HG03469 (cell line): Measurements from ENCODE around the gene BICDL2.
"Not testable (repeated sequence)": the region's sequence is repeated elsewhere in the genome, so short reads cannot be mapped to it uniquely, and the experiment has no call there.

Experiments used
- ATAC-seq: cut with Tn5 transposase; IDR thresholded peaks from one replicate; pipeline ENCODE4 v1.9.1; 2021; ENCODE audit warnings: mild to moderate bottlenecking, moderate library complexity, moderate number of reproducible peaks; ENCODE audit not compliant: unreplicated experiment

Gene BICDL2

DNA sequence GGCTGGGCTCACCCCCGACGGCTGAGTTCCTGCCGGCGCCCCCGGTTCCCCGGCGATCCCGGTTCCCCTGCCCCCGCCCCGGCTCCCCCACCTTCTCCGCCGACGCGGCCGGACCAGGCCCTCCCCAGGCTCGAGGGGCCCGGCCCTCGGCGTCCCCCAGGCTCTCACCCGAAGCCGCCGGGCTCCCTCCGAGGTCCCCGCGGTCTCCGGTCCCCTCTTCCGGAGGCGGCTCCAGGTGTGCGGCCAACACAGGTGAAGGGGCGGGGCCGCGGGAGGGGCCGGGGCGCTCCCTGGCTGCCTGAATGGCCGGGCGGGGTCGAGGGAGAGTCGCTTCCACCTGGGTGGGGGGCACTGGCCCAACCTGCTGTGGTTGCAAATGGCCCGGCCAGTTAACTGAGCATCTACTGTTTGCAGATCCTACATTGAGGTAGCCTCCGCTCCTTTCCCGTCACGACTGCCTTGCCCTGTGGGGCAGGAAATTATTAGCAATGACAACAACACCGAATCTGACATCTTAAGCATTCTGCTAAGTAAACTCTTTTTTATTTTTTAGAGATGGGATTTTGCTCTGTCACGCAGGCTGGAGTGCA is at the start of gene BICDL2:
Gene BICDL2, minus strand, starts transcription at position 219 of the 590 bp plus-strand sequence. CDS start 1,448 bp downstream, outside the sequence.
- no peak for ATAC-seq

DNA sequence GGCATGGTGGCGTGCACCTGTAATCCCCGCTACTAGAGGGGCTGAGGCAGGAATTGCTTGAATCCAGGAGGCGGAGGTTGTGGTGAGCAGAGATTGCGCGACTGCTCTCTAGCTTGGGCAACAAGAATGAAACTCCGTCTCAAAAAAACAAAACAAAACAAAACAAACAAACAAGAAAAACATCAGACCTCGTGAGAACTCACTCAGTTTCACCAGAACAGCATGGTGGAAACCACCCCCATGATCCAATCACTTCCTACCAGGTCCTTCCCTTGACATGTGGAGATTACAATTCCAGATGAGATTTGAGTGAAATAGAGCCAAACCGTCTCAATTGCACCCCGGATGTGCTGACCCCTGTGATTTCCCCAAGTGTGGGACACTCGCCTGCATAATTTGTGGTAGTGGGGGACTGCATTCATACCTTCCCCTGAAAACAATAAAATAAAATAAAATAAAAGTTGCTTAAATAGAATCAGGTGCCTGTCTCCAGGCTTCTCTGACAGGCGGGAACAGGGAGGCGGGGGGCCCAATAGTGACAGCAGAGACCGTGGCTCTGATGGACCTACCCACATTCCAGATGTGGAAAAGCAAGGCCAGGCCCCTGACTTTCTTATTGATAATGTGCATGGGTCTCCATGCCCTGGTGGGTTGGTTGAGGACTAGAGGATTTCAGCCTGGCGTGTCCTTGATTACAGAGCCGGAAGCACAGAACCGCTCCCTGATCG is 49.3 kb upstream of the BICDL2 start:
- no peak for ATAC-seq

DNA sequence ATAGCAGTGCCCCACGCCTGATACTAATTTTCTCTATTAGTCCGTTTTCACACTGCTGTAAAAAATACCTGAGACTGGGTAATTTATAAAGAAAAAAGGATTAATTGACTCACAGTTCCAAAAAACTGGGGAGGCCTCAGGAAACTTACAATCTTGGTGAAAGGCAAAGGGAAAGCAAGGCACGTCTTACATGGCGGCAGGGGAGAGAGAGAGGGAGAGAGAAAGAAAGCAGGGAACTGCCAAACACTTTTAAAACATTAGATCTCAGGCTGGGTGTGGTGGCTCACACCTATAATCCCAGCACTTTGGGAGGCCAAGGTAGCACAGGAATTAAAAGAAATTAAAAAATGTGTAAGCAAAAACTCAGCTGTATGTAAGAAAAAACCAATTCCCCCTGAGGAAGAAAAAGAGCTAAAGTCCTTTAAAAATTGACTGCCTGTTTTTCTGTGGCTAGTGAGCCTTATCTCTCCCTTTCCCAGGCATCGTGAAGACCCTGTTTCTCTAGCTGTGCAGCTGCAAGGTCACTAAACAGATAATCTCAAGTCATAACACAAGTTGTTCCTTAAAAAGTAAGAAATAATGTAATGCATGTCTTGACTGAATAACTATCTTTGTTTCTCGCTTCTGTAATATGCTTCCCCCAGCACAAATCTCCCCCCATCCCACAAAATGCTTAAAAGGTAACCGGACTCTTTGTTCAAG is 48.4 kb upstream of the BICDL2 start:
- ATAC-seq: no peak

GRCh38 chr16:3084491-3084890 is 47.7 kb upstream of the BICDL2 start:
- ATAC-seq: no peak

DNA sequence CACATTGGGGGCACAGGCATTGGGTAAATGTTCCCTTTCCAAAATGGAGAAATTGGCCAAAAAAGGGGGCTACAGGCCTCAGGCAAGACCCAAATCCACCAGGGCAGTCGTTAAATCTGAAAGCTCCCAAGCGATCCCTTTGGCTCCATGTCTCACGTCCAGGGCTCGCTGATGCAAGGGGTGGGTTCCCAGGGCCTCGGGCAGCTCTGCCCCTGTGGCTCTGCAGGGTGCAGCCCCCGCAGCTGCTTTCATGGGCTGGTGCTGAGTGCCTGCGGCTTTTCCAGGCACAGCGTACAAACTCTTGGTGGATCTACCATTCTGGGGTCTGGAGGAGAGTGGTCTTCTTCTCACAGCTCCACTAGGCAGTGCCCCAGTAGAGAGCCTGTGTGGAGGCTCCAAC is 46.7 kb upstream of the BICDL2 start:
- not testable (repeated sequence) for ATAC-seq

DNA sequence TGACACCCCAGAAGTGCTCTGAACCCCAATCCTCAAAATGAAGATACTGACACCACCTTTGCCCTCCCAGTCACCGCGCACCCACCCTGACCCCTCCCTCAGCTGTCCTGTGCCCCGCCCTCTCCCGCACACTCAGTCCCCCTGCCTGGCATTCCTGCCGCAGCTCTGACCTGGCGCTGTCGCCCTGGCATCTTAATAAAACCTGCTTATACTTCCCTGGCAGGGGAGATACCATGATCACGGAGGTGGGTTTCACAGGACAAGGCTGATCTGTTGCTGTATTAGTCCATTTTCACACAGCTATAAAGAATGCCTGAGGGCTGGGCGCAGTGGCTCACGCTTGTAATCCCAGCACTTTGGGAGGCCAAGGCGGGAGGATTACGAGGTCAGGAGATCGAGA is 45.2 kb upstream of the BICDL2 start:
- not testable (repeated sequence) for ATAC-seq

GRCh38 chr16:3080024-3080423 is 43.3 kb upstream of the BICDL2 start:
- ATAC-seq: no peak

- ATAC-seq: no peak
These were observed 39.8 kb upstream of the BICDL2 start for GRCh38 chr16:3076577-3076976.

DNA sequence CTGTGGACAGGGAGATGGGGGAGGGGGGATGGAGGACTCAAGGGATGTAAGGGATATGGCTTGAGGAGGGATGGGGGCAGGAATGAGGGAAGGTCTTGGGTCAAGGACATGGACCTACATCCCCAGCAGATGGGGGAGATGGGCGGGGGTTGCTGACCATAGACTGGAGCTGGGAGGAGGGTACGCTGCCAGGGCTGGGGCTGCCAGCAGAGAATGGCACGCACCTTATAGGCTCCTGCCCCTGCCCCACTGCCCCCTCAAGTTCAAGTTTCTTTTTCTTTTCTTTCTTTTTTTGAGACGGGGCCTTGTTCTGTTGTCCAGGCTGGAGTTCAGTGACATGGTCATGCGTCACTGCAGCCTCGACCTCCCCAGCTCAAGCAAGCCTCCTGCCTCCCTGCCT is 39.2 kb upstream of the BICDL2 start:
- not testable (repeated sequence) for ATAC-seq

GRCh38 chr16:3075523-3075915 is 38.8 kb upstream of the BICDL2 start:
- ATAC-seq: no peak

DNA sequence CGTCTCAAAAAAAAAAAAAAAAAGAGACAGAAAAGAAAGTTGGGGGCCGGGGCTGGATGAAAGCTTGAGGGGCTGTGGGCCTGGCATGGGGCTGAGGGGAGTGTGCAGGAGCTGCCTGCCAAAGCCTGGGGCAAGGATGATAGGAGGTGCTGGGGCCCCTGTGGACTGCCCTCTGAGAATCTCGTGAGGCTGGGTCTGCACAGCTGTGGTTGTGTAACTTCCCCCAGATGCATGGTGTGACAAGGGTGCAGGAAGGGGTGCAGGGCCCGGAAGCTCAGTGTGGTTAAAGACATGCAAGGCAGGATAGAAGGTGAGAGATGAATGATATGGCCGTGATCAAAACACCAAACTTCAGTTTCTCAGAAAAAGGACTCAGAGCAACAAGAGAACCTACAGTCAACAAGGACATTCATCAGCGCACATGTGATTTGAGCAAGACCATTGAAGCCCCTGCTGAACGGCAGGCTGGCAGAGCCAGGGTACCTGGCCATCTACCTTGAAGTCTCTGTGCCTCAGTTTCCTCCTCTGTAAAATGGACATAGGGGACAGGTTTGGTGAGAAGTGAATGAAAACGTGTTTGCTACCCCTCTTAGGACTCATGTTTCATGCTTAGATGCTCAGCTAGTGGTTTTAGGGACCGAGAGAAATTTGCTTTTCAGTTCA is 38.2 kb upstream of the BICDL2 start:
- no peak for ATAC-seq

- ATAC-seq: no peak
These were observed 36.7 kb upstream of the BICDL2 start for GRCh38 chr16:3073448-3073847.

- ATAC-seq: not testable (repeated sequence)
These were observed 36.0 kb upstream of the BICDL2 start for GRCh38 chr16:3072576-3073263.

DNA sequence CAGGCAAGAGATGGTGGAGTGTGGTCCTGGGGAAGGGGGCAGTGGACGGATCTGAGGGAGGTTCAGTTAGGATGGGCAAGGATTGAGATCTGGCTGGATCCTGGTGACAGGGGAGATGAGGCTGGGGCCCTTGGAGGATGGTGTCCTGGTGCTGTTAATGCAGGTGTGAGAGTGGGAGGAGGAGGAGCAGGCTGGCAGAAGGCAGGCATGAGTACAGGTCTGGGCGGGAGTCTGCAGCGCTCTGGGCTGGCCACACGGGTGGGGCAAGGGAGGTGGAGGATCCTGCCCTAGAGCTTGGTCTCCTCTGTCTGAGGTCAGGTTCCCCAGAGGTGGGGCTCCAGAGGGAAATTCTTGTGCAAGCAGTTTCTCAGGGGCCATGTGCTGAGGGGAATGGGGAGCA is 35.4 kb upstream of the BICDL2 start:
- ATAC-seq: not testable (repeated sequence)

GRCh38 chr16:3071655-3072054 is 34.9 kb upstream of the BICDL2 start:
- ATAC-seq: no peak

DNA sequence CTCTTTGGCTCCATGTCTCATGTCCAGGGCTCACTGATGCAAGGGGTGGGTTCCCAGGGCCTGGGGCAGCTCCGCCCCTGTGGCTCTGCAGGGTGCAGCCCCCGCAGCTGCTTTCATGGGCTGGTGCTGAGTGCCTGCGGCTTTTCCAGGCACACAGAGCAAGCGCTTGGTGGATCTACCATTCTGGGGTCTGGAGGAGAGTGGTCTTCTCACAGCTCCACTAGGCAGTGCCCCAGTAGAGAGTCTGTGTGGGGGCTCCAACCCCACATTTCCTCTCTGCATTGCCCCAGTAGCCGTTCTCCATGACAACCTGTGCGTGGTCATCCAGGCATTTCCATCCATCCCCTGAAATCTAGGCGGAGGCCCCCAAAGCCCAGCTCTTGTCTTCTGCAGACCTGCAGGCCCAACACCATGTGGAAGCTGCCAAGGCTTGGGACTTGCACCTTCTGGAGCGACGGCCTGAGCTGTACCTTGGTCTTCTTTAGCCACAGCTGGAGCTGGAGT is 33.9 kb upstream of the BICDL2 start:
- no peak for ATAC-seq

- not testable (repeated sequence) for ATAC-seq
These were observed 32.4 kb upstream of the BICDL2 start for GRCh38 chr16:3069146-3069545.

GRCh38 chr16:3068487-3068886 is 31.7 kb upstream of the BICDL2 start:
- ATAC-seq: no peak

DNA sequence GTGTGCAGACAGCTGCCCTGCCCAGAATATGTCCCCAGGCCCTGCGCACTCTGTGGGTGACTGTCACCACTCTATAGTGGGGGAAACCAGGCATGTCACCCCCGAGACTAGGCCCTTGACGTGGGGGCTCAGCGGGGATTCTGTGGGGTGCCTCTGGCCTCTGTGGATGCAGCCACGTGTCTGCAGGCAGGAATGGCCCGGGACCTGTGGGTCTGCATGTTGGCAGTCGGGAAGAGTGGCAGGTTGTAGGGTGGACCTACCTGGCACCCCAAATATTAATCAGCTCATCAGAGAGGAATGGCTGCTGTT is 29.6 kb upstream of the BICDL2 start:
- ATAC-seq: no peak

GRCh38 chr16:3065742-3066439 is 29.1 kb upstream of the BICDL2 start:
- ATAC-seq: no peak
